H1 (cell line): ENCODE data around the gene PATJ. TPM values are rescaled to one million over a fixed set of nuclear protein-coding genes. Genes with fewer than 3 reads are reported as not detected.
A peak's percentile ranks its signal among the peaks of the same experiment; 100 is the strongest.

Source experiments
- CTCF ChIA-PET: fragments of 300-600 bp; sonication (Branson Sonifier 250); formaldehyde crosslinking; loops from one replicate; lab custom pipeline; 2021; ENCODE audit not compliant: partially characterized antibody; lab: Charles Lee
- POLR2A ChIA-PET: fragments of 300-600 bp; sonication (Branson Sonifier 250); formaldehyde crosslinking; loops from one replicate; lab custom pipeline; 2021; ENCODE audit warnings: inconsistent platforms; ENCODE audit not compliant: partially characterized antibody; lab: Charles Lee
- DNase-seq, 2 experiments: peaks; one replicate each; pipeline versions ENCODE4 v3.0.0 to v3.0.0-alpha.2; 2010 to 2022; ENCODE audit warnings: low spot score in 2 of 2, low read depth in 1 of 2, mixed read lengths in 1 of 2
- FAIRE-seq: peaks from 2 replicates; lab custom pipeline; 2011; peaks lifted over from hg19 to GRCh38; lab: Jason Lieb, UNC
- H2AFZ ChIP-seq: 2 replicates; pipeline ENCODE4 v1.8.1; 2012; ENCODE audit warnings: low read length, inconsistent platforms
- H2AK5ac ChIP-seq: 2 replicates; pipeline ENCODE4 v1.6.1; 2013; ENCODE audit warnings: low read depth, low read length
- H2BK120ac ChIP-seq: replicated peaks from 2 replicates; pipeline ENCODE3; 2013; ENCODE audit warnings: low read depth, low read length, inconsistent platforms
- H2BK12ac ChIP-seq: 2 replicates; pipeline ENCODE4 v1.6.1; 2013; ENCODE audit warnings: low read depth, low read length
- H2BK15ac ChIP-seq: 2 replicates; pipeline ENCODE4 v1.6.1; 2013; ENCODE audit warnings: low read length
- H2BK20ac ChIP-seq: 2 replicates; pipeline ENCODE4 v1.6.1; 2013; ENCODE audit warnings: low read length
- H2BK5ac ChIP-seq: 2 replicates; pipeline ENCODE4 v1.6.1; 2013; ENCODE audit warnings: low read depth, low read length
- H3K14ac ChIP-seq: 2 replicates; pipeline ENCODE4 v1.6.1; 2013; ENCODE audit warnings: inconsistent platforms; ENCODE audit not compliant: insufficient read length
- H3K18ac ChIP-seq: 2 replicates; pipeline ENCODE4 v1.6.1; 2013; ENCODE audit warnings: low read length; ENCODE audit errors: extremely low read depth
- H3K23ac ChIP-seq: 2 replicates; pipeline ENCODE4 v1.6.1; 2013; ENCODE audit warnings: inconsistent platforms; ENCODE audit not compliant: insufficient read length
- H3K23me2 ChIP-seq: 2 replicates; pipeline ENCODE4 v1.6.1; 2013; ENCODE audit warnings: low read depth, low read length
- H3K27ac ChIP-seq: 2 replicates; pipeline ENCODE4 v1.6.1; 2011; ENCODE audit warnings: low read depth, low read length, inconsistent platforms
- H3K27me3 ChIP-seq, 4 experiments: replicated peaks in 1 of 4; 1 replicate in 1 of 4; 2 replicates in 3 of 4; pipeline versions ENCODE4 v1.6.1 to v1.8.1; 2011 to 2013; ENCODE audit warnings: low read length in 3 of 4, mild to moderate bottlenecking in 3 of 4, inconsistent platforms in 2 of 4, mixed read lengths in 2 of 4, moderate library complexity in 1 of 4; ENCODE audit not compliant: control insufficient read depth in 3 of 4, insufficient read depth in 3 of 4; ENCODE audit errors: extremely low read depth in 1 of 4
- H3K36me3 ChIP-seq, 4 experiments: 2 replicates each; pipeline versions ENCODE4 v1.6.1 to v1.8.1; 2011 to 2013; ENCODE audit warnings: mild to moderate bottlenecking in 4 of 4, low read length in 3 of 4, moderate library complexity in 2 of 4, control low read depth in 1 of 4, inconsistent platforms in 1 of 4; ENCODE audit not compliant: insufficient read depth in 4 of 4, control insufficient read depth in 2 of 4
- H3K4ac ChIP-seq: replicated peaks from 2 replicates; pipeline ENCODE3; 2013; ENCODE audit warnings: low read length, low read depth, mixed read lengths, inconsistent platforms; ENCODE audit not compliant: insufficient read length
- H3K4me1 ChIP-seq, 4 experiments: replicated peaks in 1 of 4; 1 replicate in 1 of 4; 2 replicates in 3 of 4; pipeline versions ENCODE4 v1.6.1 to v1.8.1; 2011 to 2013; ENCODE audit warnings: low read length in 3 of 4, inconsistent platforms in 2 of 4, mixed read lengths in 1 of 4; ENCODE audit not compliant: insufficient read depth in 4 of 4, control insufficient read depth in 3 of 4
- H3K4me2 ChIP-seq, 2 experiments: 2 replicates each; pipeline versions ENCODE4 v1.6.1 to v1.8.1; 2011 to 2013; ENCODE audit warnings: low read depth in 2 of 2, low read length in 2 of 2, control low read depth in 1 of 2, inconsistent platforms in 1 of 2, mild to moderate bottlenecking in 1 of 2; ENCODE audit not compliant: insufficient read depth in 1 of 2
- H3K4me3 ChIP-seq, 4 experiments: fragments of 200-600, 300-600 bp in 1 of 4; sonication (generic), shearing (Covaris generic), sonication (Bioruptor Twin) in 1 of 4; 2 replicates each; pipeline versions ENCODE4 v1.5.1 to v1.8.1; 2011 to 2016; ENCODE audit warnings: low read length in 4 of 4, low read depth in 3 of 4, control low read depth in 2 of 4, inconsistent platforms in 2 of 4, mild to moderate bottlenecking in 2 of 4, mixed read lengths in 1 of 4, moderate library complexity in 1 of 4; ENCODE audit not compliant: insufficient read depth in 2 of 4; ENCODE audit errors: extremely low read depth in 1 of 4
- H3K56ac ChIP-seq: replicated peaks from 2 replicates; pipeline ENCODE3; 2013; ENCODE audit warnings: low read depth, mild to moderate bottlenecking, mixed read lengths, low read length, inconsistent platforms; ENCODE audit not compliant: insufficient read length
- H3K79me1 ChIP-seq: 2 replicates; pipeline ENCODE4 v1.6.1; 2013; ENCODE audit warnings: low read depth, low read length, control low read depth
- H3K79me2 ChIP-seq, 2 experiments: 2 replicates each; pipeline versions ENCODE4 v1.6.1 to v1.8.1; 2012 to 2013; ENCODE audit warnings: low read length in 2 of 2, mild to moderate bottlenecking in 2 of 2, inconsistent platforms in 1 of 2; ENCODE audit not compliant: insufficient read depth in 2 of 2, control insufficient read depth in 1 of 2
- H3K9ac ChIP-seq, 4 experiments: replicated peaks in 1 of 4; 1 replicate in 1 of 4; 2 replicates in 3 of 4; pipeline versions ENCODE4 v1.6.1 to v1.8.1; 2011 to 2013; ENCODE audit warnings: low read depth in 3 of 4, low read length in 3 of 4, control low read depth in 2 of 4, mild to moderate bottlenecking in 2 of 4, moderate library complexity in 2 of 4, inconsistent platforms in 1 of 4; ENCODE audit errors: extremely low read depth in 1 of 4
- H3K9me3 ChIP-seq, 2 experiments: 2 replicates each; pipeline versions ENCODE4 v1.6.1 to v1.8.1; 2012 to 2013; ENCODE audit warnings: mild to moderate bottlenecking in 2 of 2, moderate library complexity in 2 of 2, control low read depth in 1 of 2, inconsistent platforms in 1 of 2, low read depth in 1 of 2, low read length in 1 of 2, mixed read lengths in 1 of 2; ENCODE audit not compliant: insufficient read depth in 2 of 2
- H4K20me1 ChIP-seq, 2 experiments: replicated peaks in 1 of 2; 2 replicates each; pipeline versions ENCODE3 to v1.8.1; 2011 to 2013; ENCODE audit warnings: inconsistent platforms in 2 of 2, low read length in 2 of 2, mild to moderate bottlenecking in 1 of 2; ENCODE audit not compliant: insufficient read depth in 2 of 2, control insufficient read depth in 1 of 2
- H4K5ac ChIP-seq: 2 replicates; pipeline ENCODE4 v1.6.1; 2013; ENCODE audit warnings: low read length, low read depth, mixed read lengths, inconsistent platforms; ENCODE audit not compliant: insufficient read length
- H4K8ac ChIP-seq: 2 replicates; pipeline ENCODE4 v1.8.0; 2013; ENCODE audit warnings: mild to moderate bottlenecking, moderate library complexity, low read length, inconsistent platforms; ENCODE audit not compliant: insufficient read depth; ENCODE audit errors: extremely low read depth
- H4K91ac ChIP-seq: replicated peaks from 2 replicates; pipeline ENCODE3; 2013; ENCODE audit warnings: low read length, mixed read lengths, inconsistent platforms; ENCODE audit not compliant: insufficient read length
- GTF2F1 ChIP-seq: IDR thresholded peaks from 2 replicates; pipeline ENCODE4 v1.6.1; 2012; ENCODE audit warnings: low read depth, low read length, improper control_type of control experiment, borderline replicate concordance
- POLR2A ChIP-seq, 2 experiments: IDR thresholded peaks; 1 replicate in 1 of 2; 2 replicates in 1 of 2; pipeline ENCODE4 v1.6.1; 2011; ENCODE audit warnings: low read depth in 2 of 2, low read length in 2 of 2, mild to moderate bottlenecking in 2 of 2; ENCODE audit errors: control extremely low read depth in 1 of 2
- POLR2AphosphoS5 ChIP-seq: IDR thresholded peaks from 2 replicates; pipeline ENCODE4 v1.6.1; 2011; ENCODE audit warnings: low read depth, low read length
- WGBS, 2 experiments: shearing (Covaris generic) in 1 of 2; methylation state at CpG; one replicate each; pipeline versions ENCODE4 v1.1.6 to v1.1.7; 2013 to 2015; ENCODE audit warnings: low lambda C conversion rate in 2 of 2, mixed read lengths in 2 of 2, inconsistent platforms in 1 of 2, low coverage in 1 of 2, missing lambda C conversion rate in 1 of 2; ENCODE audit not compliant: insufficient replicate concordance in 2 of 2, insufficient coverage in 1 of 2, insufficient read length in 1 of 2; ENCODE audit errors: extremely low coverage in 1 of 2, missing lambda C conversion rate in 1 of 2; 5-methylcytosine and 5-hydroxymethylcytosine counted together
- polyA plus RNA-seq, 7 experiments: library from polyadenylated mRNA; depleted of rRNA in 3 of 7; stranded (reverse) in 5 of 7; unstranded in 2 of 7; fragments of >200 nt in 5 of 7; fragments of 200-250 nt in 2 of 7; gene quantifications; 1 replicate in 5 of 7; 2 replicates in 1 of 7; 4 replicates in 1 of 7; pipeline versions ENCODE4 v1.2.1 to v1.2.3, GENCODE V29; 2011 to 2013; ENCODE audit warnings: missing spikeins in 2 of 7, mixed read lengths in 2 of 7
- total RNA-seq: library from RNA; stranded (reverse); fragmentation: NEBNext Ultra II Directional; extraction: Animal tissue kit (Norgen Biotek cat#: 25700); gene quantifications from 2 replicates; pipeline ENCODE4 v1.2.1, GENCODE V29; 2021

Gene PATJ
- total and polyA plus RNA-seq, 2 of the 8 experiments (the other 6 are each of a cell fraction or from before 2014, with no cell fraction given) = 8.2 to 55.6 TPM

DNA sequence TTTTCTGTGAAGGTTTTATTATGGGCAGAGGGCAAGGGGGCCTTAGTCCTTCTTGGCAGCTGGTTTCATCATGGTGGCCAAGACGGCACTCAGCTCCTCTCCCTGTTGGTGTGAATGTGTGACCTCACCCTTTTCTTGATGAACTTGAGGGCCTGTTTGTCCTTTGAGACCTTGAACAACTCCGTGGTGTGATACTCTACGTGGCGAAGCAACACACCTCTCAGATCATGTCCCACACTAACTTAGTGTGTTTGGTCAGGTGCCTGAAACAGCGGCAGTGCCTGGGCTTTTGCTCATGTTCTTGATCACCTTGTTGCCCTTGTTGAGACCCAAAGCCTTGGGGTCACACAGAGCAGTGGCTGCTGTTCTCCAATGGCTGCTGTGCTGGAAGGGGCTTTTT is 465.8 kb downstream of the PATJ start:
- 91% methylated on average over 5 of the region's 5 CpGs; no CpG with 5 or more reads in 1 of the 2 experiments for WGBS, 2 experiments
- Histone ChIP-seq H3K23ac (no peak overlapping the region), H3K4me2 (no peak overlapping the region), H2BK120ac (no peak overlapping the region), H2AK5ac (no peak overlapping the region; the same call in 1 of the 2 replicates), H3K4me1 (peaks cover 0 to 5% (median 0%) of the 10 kb centered on the region in 4 experiments; a peak in 1 of 7 replicates), H4K91ac (no peak overlapping the region), H3K14ac (no peak overlapping the region), H2BK12ac (peak overlapping the region; percentile 27; the same call in 1 of the 2 replicates), H4K20me1 (peaks cover 12 to 19% of the 10 kb centered on the region in 2 experiments), H3K27me3 (no peaks in the 10 kb centered on the region), H3K9ac (no peak overlapping the region), H3K18ac (peak overlapping the region; percentile 4; the same call in 1 of the 2 replicates), H2BK5ac (0 out of 2 replicates have a peak overlapping the region, but pooled peaks have one; percentile 44), H3K4me3 (no peak overlapping the region), H3K23me2 (no peaks in the 10 kb centered on the region), H3K56ac (no peak overlapping the region), H3K79me1 (peaks cover 3% of the 10 kb centered on the region; the same call in 1 of the 2 replicates), H3K79me2 (peaks cover 0 to 55% of the 10 kb centered on the region in 2 experiments; a peak in 2 of 4 replicates), H2AFZ (no peak overlapping the region), H3K36me3 (peaks cover 32 to 91% (median 69%) of the 10 kb centered on the region in 4 experiments), H4K5ac (no peak overlapping the region), H2BK20ac (no peak overlapping the region), H3K9me3 (peaks cover 0 to 9% of the 10 kb centered on the region in 2 experiments; a peak in 1 of 4 replicates), H3K27ac (no peak overlapping the region), H3K4ac (no peak overlapping the region), H2BK15ac (no peak overlapping the region), H4K8ac (no peak overlapping the region)
- TF ChIP-seq GTF2F1 (no peak), POLR2AphosphoS5 (peak; percentile 50), POLR2A (IDR thresholded peaks at IDR 0.05; ENCODE audit: control extremely low read depth in 1 of 2, low read depth in 2 of 2, low read length in 2 of 2) (peak in 1 of 2 experiments; percentile 67; a peak in 1 of 3 replicates)
- FAIRE-seq (peak; percentile 69), DNase-seq (no peak)
- POLR2A ChIA-PET = interaction anchor here (0.8 to 26.8 kb wide), 12 partner anchors 13 to 227 kb away, joined by 3 to 1232 read pairs (median 6); partner anchors contain the start of gene L1TD1
- CTCF ChIA-PET = interaction anchor here (1.1 to 8.4 kb wide), 2 partner anchors 33 to 197 kb away, joined by 3 to 69 read pairs; no protein-coding TSS in a partner anchor
